Heart left ventricle (tissue), 13 donors: ENCODE results near the gene SLIT1.

ENCODE experiments used
- CTCF ChIP-seq, 12 donors: fragments of 200-600 bp; sonication (generic) in 4 of 12; IDR thresholded peaks; one replicate each; pipeline versions ENCODE4 v1.5.0 to v1.8.0; 2018 to 2022; ENCODE audit warnings: antibody characterized with exemption in 12 of 12, mild to moderate bottlenecking in 5 of 12
- POLR2A ChIP-seq, 2 donors: fragments of 450-650 bp; IDR thresholded peaks; one replicate each; pipeline ENCODE4 v1.6.1; 2017; ENCODE audit warnings: antibody characterized with exemption in 2 of 2, mild to moderate bottlenecking in 2 of 2, moderate library complexity in 2 of 2
- donor health status: ischemic (EF 13 %, LVEDD 7.1; RV severe dilation, severe dysfunction).
- donor health status: DM: no; HTN: yes; CAD: no.
- donor health status: DM: no; HTN: no; CAD: no.
- donor health status: ischemic (EF 25% LVEDD 6.9; RV normal size, moderate dysfunction).
- donor health status: ischemic (EF 25% LVEDD 5.7; RV mildly dilated, moderate dysfunction).
- donor health status: ischemic (EF 35%, LVEDD 5.7; RV mildly dilated, moderate dysfunction).
- donor health status: nonischemic (EF 11% LVEDD 7.7; RV severe dilation, severe dysfunction).
- donor health status: DM: yes; HTN: yes; CAD: no.
- donor health status: PGD.
- donor health status: ischemic (EF 29% LVEDD 5.4; RV normal size, mild dysfunction).
- donor health status: nonischemic (EF 23%, LVEDD 6.1; RV moderate dilation, normal function).

GRCh38 chr10:97184971-97185325 is 811 bp downstream of the SLIT1 start:
- TF ChIP-seq CTCF (IDR thresholded peaks at IDR 0.05): no peak
- no peak for TF ChIP-seq POLR2A (IDR thresholded peaks at IDR 0.05)
